NCI-H345 treated with DMSO at 0.1 percent for 48 hours (cell line): ENCODE results near the gene PLSCR4.

Experiments
- DNase-seq: peaks from one replicate; lab custom pipeline; 2025; ENCODE audit not compliant: unreplicated experiment; lab: John Stamatoyannopoulos, UW

PLSCR4 gene

DNA sequence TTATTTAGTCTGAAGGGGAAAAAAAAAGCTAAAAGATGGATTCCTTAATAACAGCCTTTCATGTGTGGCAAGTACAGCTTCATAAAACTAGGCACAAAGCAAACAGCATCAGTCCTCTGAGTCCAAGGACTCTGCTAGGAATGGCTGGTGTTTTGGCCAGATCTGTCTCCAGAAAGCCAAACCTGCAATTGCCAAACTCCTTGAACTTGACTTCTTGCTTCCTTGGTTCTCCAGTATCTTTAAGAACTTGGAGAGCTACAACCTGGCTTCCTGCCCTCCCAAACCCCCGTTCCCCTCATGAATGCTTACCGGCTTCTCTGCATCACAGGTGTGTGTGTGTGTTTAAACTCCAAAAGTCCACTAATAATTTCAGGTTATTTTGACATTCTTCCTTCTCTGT is 88.3 kb downstream of the PLSCR4 start:
- no peak for DNase-seq

GRCh38 chr3:146161663-146162002 is 89.3 kb downstream of the PLSCR4 start:
- DNase-seq: no peak

- peak; percentile 44 for DNase-seq
Observed at GRCh38 chr3:146160964-146161662, 89.8 kb downstream of the PLSCR4 start, which contains the start of gene PLOD2. Gene PLOD2 (minus strand): TSS chr3:146161184. CDS start chr3:146160989, 195 bp downstream.

DNA sequence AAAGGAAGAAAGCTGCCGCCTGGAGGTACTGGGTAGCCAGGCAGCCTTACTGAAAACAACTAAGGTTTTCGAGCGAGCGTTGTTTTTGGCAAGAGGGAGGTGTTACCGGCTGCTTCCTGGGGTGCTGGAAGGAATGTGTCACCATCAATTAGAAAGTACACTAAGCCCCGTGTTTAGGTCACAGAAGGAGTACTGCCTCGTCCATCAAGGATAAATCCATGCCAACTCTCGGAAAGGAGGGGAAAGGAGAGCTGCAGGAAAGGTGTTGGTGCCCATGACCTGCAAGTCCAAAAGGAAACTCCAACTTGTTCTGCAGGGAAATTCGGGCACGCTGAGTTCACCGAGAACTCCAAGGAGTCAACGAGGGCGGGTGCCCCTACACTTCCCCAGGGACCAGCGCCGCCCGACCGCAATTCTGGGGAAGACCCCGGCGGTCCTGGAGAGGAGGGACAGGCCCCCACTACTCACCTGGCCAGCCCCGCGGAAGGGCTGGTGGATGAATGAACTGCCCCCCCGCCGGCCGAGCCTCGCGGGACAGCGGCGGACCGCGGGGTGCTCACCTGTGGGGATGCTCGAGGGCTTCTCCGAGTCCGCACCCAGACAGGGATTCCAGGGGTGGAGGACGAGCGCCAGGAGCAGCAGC is 90.5 kb downstream of the PLSCR4 start:
- peak; percentile 62 for DNase-seq

GRCh38 chr3:146159616-146160320 is 91.1 kb downstream of the PLSCR4 start:
- DNase-seq: peak; percentile 30

- no peak for DNase-seq
Observed at GRCh38 chr3:146159037-146159436, 91.9 kb downstream of the PLSCR4 start.

- no peak for DNase-seq
Observed at GRCh38 chr3:146157325-146158060, 93.4 kb downstream of the PLSCR4 start.

GRCh38 chr3:146156666-146157314 is 94.1 kb downstream of the PLSCR4 start:
- DNase-seq: no peak

- no peak for DNase-seq
Observed at GRCh38 chr3:146156095-146156494, 94.8 kb downstream of the PLSCR4 start.

DNA sequence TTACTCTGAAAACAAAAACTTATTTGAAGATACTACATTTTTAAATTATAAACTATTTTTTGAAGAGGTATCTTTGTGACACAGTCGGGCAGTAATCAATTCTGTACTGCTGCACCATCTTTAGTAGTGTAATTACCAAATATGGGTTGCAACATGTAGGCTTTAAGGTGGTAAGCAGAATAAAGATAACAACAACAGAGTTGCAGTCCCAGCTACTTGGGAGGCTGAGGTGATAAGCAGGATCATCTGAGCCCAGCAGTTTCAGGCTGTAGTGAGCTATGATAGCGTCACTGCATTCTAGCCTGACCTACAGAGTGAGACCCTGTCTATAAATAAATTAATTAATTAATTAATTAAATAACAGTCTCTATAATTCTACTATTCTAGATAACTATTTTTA is 95.9 kb downstream of the PLSCR4 start:
- DNase-seq: no peak

- DNase-seq: no peak
Observed at GRCh38 chr3:146154316-146154715, 96.6 kb downstream of the PLSCR4 start.

DNA sequence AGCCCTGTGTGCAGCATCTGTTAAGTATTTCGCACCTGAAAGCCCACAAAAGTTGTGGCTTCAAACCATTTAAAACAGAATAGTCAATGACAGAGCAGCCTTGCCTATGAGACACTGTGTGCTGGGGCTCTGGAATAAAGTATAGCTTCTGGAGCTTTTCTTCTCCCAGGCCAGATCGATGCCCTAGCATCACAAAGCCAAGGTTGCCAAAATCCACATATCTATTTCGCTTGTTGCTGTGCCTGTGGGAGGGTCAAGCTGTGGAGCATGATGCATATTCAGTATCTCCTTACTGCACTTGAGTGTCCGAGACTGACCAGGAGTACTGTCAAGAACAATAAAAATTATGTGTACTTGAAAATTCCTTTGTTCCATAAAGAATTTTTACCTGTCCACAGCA is 97.5 kb downstream of the PLSCR4 start:
- no peak for DNase-seq

GRCh38 chr3:146152834-146153233 is 98.1 kb downstream of the PLSCR4 start:
- no peak for DNase-seq

GRCh38 chr3:146148468-146148931 is 102.4 kb downstream of the PLSCR4 start:
- DNase-seq: no peak

- no peak for DNase-seq
Observed at GRCh38 chr3:146145642-146146041, 105.3 kb downstream of the PLSCR4 start.

DNA sequence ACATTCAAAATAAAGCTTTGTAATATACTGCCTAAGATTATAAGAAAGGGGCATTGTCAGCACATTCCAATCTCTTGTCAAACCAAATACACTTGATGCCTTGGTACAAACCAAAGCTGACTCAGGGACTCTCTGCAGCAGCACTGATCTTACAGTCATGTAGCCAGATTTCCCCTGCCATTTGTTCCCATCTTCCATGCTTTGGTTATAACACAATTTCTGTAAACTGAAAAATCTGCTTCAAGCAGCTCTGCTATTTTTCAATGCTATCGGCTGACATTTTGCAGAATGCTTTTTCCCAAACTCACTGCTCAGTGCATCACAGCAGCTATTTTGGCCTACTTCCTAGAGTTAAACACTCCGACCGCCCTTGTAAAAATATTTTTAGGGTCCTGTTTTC is 108.1 kb downstream of the PLSCR4 start:
- DNase-seq: no peak
